GM21367 (cell line): Measurements from ENCODE around the gene P3H2.
A peak's percentile ranks its signal among the peaks of the same experiment; 100 is the strongest.
"Not testable (repeated sequence)": the region's sequence is repeated elsewhere in the genome, so short reads cannot be mapped to it uniquely, and the experiment has no call there.

Experiments
- ATAC-seq: cut with Tn5 transposase; IDR thresholded peaks from one replicate; pipeline ENCODE4 v1.9.1; 2021; ENCODE audit not compliant: unreplicated experiment

The P3H2 gene, protein sequence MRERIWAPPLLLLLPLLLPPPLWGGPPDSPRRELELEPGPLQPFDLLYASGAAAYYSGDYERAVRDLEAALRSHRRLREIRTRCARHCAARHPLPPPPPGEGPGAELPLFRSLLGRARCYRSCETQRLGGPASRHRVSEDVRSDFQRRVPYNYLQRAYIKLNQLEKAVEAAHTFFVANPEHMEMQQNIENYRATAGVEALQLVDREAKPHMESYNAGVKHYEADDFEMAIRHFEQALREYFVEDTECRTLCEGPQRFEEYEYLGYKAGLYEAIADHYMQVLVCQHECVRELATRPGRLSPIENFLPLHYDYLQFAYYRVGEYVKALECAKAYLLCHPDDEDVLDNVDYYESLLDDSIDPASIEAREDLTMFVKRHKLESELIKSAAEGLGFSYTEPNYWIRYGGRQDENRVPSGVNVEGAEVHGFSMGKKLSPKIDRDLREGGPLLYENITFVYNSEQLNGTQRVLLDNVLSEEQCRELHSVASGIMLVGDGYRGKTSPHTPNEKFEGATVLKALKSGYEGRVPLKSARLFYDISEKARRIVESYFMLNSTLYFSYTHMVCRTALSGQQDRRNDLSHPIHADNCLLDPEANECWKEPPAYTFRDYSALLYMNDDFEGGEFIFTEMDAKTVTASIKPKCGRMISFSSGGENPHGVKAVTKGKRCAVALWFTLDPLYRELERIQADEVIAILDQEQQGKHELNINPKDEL

DNA sequence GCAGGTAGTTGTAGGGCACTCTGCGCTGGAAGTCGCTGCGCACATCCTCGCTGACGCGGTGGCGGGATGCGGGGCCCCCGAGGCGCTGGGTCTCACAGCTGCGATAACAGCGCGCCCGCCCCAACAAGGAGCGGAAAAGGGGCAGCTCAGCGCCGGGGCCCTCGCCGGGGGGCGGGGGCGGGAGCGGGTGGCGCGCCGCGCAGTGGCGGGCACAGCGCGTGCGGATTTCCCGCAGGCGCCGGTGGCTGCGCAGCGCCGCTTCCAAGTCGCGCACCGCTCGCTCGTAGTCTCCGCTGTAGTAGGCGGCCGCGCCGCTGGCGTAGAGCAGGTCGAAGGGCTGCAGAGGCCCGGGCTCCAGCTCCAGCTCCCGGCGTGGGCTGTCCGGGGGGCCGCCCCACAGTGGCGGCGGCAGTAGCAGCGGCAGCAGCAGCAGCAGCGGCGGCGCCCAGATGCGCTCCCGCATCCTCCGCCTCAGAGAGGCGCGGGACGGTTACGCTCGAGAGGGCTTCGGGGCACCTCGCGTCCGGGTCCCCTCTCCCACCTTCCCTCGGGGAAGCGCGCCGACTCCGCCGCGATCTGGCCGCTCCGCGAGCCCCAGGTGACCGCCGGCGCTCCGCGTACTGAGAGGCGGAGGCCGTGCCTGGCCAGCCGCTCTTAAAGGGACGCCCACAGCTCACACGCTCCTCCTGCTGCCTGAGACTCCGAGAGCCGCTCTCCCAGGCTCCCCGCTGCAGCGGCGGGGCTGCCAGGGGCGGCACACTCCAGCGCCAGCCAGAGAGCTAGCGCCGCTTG, at the start of gene P3H2:
Gene P3H2 (minus strand): TSS at position 629 of the 792 bp plus-strand sequence. CDS start 166 bp downstream, at position 463.
- ATAC-seq: peak; percentile 81

DNA sequence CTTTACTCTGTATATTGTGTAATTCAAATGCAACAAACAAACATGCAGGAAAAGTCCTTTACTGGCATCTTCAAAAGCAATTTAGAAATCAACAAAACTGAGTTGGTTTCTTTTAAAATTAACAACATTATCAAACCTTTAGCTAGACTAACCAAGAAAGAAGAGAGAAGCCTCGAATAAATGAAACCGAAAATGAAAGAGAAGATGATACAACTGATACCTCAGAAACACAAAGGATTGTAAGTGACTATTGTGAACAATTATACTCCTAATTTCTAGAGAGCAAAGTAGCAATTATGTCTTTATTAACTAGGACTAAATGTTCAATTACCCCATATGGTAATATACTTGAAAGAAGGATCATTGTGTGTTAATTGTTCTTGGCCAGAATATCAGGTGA, 49.2 kb upstream of the P3H2 start:
- peak; percentile 77 for ATAC-seq

- no peak for ATAC-seq
Measured at GRCh38 chr3:190169243-190169642, 48.5 kb upstream of the P3H2 start.

- no peak for ATAC-seq
Measured at GRCh38 chr3:190167936-190168680, 47.4 kb upstream of the P3H2 start.

- no peak for ATAC-seq
Measured at GRCh38 chr3:190166948-190167347, 46.3 kb upstream of the P3H2 start.

DNA sequence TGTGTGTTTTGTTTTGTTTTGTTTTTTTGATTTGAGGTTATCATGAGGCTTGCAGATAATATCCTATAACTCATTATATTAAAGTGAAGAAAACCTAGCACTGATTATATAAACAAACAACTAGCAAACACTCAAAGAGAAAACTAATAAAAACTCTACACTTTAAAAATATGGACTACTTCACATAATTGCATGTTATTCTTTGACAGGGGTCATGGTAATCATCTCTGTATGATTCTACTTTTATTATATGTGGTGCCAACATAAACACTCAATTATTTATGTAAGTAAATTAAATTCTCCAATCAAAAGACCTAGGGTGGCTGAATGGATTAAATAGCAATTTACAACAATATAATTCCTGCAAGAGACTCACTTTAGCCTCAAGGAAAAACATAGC, 44.6 kb upstream of the P3H2 start:
- ATAC-seq: no peak

GRCh38 chr3:190162013-190162412, 41.3 kb upstream of the P3H2 start:
- ATAC-seq: not testable (repeated sequence)

DNA sequence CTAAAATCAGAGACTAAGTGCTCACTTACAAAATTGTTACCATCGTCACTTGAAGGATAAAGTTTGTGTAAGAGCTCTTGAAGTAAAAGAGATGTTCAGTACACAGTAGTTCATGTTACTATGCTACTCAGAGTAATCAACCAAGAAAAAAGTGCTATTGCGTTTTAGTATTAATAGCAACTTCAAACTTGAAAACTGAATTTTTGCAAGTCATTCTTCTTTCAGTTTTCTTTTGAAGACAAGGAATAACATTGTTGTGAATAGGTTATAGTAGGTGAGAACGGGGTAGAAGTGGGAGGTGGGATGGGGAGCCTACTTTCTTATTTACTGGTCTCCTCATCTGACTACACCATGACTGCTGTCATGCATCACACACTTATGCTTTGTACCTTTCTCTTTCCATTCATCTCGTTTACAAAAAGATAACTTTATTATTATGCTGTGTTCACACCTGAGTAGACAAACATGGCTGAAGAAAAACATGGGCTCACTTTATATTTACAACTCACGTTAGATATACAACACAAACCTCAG, 39.3 kb upstream of the P3H2 start:
- ATAC-seq: no peak

DNA sequence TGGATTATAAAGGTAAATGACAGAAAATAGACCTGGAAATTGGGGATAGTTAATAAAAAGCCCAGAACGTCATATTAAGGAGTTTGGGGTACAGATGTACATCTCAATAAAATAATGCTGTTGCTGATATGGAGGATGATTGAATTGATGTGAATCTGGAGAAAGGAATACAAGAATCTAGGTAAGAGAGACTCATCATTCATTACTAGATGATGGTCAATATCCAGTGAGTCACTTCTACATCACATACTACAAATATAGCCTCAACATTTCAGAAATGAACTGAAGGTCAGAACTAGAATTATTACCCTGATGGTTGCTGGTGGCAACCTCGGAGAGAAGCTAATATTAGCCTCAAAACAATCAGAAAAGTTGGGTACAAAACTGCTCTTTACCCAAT, 37.6 kb upstream of the P3H2 start:
- ATAC-seq: no peak

DNA sequence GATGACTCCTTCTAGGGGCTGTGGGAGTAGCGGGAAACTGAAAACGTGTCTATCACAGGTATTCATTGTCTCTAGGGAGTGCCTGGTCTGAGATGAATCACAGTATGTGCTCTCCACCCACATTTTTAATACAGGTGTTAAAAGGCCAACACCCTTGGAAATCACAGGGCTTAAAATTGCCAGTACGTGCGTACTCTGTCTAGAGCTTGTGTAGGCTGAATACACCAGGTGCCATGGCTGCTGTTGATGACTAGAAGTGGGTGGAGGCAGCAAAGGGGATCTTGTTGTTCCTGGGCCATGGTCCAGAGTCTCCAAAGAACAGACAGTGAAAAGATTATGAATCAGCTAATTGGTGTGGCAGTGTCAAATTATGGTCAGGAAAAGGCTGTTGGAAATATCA, 35.1 kb upstream of the P3H2 start:
- ATAC-seq: no peak

DNA sequence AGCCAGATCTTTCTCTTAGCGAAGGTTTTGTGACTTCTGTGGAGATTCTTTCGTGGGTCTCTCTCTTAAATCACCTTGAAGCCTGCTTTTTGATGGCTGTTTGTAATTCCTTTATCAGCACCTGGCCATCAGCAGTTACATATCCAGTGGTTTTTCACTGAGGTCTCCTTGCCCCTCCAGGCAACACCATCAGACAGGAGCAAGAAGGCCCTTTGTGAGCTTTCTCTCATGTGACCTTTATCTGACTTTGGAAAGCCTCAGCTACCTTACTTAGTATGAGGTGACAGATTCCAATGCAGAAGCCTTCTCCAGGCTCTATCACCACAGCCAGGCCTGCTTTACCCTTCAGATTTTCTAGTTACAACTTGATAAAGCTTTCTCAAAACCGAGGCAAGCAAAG, 30.0 kb upstream of the P3H2 start:
- ATAC-seq: no peak

- not testable (repeated sequence) for ATAC-seq
Measured at GRCh38 chr3:190149830-190150619, 29.3 kb upstream of the P3H2 start.

GRCh38 chr3:190144793-190145192, 24.1 kb upstream of the P3H2 start:
- ATAC-seq: not testable (repeated sequence)

- no peak for ATAC-seq
Measured at GRCh38 chr3:190142041-190142440, 21.3 kb upstream of the P3H2 start.

DNA sequence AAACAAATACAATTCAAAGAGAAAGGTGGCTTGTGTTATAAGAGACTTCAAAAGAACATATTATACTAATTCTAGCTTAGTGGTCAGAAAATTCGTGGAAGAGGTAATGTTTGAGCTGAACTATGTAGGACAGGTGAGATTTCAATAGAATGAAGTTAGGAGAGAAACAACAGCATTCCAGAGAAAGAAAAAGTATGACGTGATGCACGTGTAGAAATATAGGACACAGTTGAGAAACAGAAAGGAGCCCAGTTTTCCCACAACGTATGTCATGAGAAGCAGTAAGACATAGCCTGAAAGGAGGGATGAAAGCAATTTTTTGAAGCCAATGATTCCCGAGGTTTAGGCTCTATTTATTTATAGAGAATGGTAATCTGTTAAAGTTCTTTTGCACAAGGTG, 18.7 kb upstream of the P3H2 start:
- ATAC-seq: no peak

- ATAC-seq: no peak
Measured at GRCh38 chr3:190132371-190132770, 11.7 kb upstream of the P3H2 start.

GRCh38 chr3:190131329-190131728, 10.6 kb upstream of the P3H2 start:
- ATAC-seq: no peak

GRCh38 chr3:190130696-190131095, 10.0 kb upstream of the P3H2 start:
- no peak for ATAC-seq

DNA sequence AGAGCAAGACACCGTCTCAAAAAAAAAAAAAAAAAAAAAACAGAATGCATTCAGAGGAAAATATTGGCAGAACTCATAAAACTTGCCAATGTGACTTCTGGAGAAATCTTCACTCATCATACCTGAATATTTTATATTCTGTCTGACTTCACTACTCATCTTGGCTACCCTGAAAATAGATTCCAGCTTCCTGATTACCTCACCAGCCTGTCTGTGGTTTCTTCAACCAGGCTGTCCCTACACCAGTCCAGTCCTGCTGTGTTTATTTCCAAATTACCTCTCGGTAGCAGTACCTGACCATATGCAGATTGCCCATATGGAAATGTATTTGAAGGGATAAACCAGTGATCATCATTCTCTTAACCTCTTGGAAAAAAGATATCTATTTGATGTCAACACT, 9.3 kb upstream of the P3H2 start:
- no peak for ATAC-seq

DNA sequence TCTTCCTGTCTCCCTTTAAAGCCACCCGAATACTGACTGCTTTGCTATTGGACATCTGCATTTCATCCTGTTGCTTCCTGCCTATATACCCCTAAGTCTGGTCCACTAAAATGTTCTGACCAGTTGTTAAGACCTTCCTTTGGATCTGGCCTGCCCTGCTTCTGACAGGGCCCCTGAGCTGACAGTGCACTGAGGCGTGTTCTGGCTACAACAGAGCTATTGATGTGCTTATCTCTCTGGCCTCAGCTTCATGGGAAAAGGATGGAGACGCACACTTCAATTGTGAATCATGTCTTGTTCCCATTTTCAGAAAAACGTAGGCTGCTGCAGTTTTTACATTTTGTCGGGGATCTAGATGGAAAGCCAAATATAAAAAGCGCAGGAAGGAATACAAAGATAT, 7.1 kb upstream of the P3H2 start:
- no peak for ATAC-seq
